Endothelial cell of umbilical vein (primary cell): Measurements from ENCODE around the gene ZNRF3. TPM values are rescaled to one million over a fixed set of nuclear protein-coding genes. Genes with fewer than 3 reads are reported as not detected.

Experiments
- BruUV-seq: library from RNA; stranded (reverse); fragments of 400-500 nt; replicated peaks from 2 replicates; lab custom pipeline; 2021; lab: Mats Ljungman, UMichigan
- CTCF ChIA-PET: fragments of 300-600, 350-600 bp; sonication (Branson Sonifier 250); formaldehyde crosslinking; loops from one replicate; lab custom pipeline; 2021; ENCODE audit warnings: antibody characterized with exemption, inconsistent platforms; lab: Charles Lee
- POLR2A ChIA-PET: fragments of 300-600, 350-600 bp; sonication (Branson Sonifier 250); formaldehyde crosslinking; loops from one replicate; lab custom pipeline; 2021; ENCODE audit warnings: antibody characterized with exemption, inconsistent platforms; lab: Charles Lee
- DNase-seq: peaks from one replicate; pipeline ENCODE4 v3.0.0-alpha.2; 2011; ENCODE audit warnings: low read depth, low spot score
- FAIRE-seq: peaks from 2 replicates; lab custom pipeline; 2011; peaks lifted over from hg19 to GRCh38; lab: Jason Lieb, UNC
- H2AFZ ChIP-seq: 2 replicates; pipeline ENCODE4 v1.6.0; 2012; ENCODE audit warnings: low read depth, low read length, control low read depth, inconsistent platforms
- H3K27ac ChIP-seq: 2 replicates; pipeline ENCODE4 v1.5.1; 2011; ENCODE audit warnings: low read depth, mild to moderate bottlenecking, control low read depth, low read length, moderate library complexity; ENCODE audit not compliant: insufficient read depth
- H3K27me3 ChIP-seq, 2 experiments: 2 replicates each; pipeline versions ENCODE4 v1.6.0 to v1.6.1; 2011; ENCODE audit warnings: low read length in 2 of 2, mixed read lengths in 1 of 2; ENCODE audit not compliant: control insufficient read depth in 2 of 2, insufficient read depth in 2 of 2
- H3K36me3 ChIP-seq, 2 experiments: 2 replicates in 1 of 2; 3 replicates in 1 of 2; pipeline ENCODE4 v1.5.1; 2011; ENCODE audit warnings: low read length in 2 of 2, mild to moderate bottlenecking in 1 of 2, moderate library complexity in 1 of 2; ENCODE audit not compliant: control insufficient read depth in 2 of 2, insufficient read depth in 2 of 2; ENCODE audit errors: extremely low read depth in 1 of 2
- H3K4me1 ChIP-seq: 3 replicates; pipeline ENCODE4 v1.5.1; 2011; ENCODE audit warnings: mild to moderate bottlenecking, low read length; ENCODE audit not compliant: control insufficient read depth, insufficient read depth; ENCODE audit errors: extremely low read depth
- H3K4me2 ChIP-seq: 2 replicates; pipeline ENCODE4 v1.6.1; 2011; ENCODE audit warnings: low read length, control low read depth, mixed read lengths; ENCODE audit not compliant: insufficient read depth
- H3K4me3 ChIP-seq, 3 experiments: fragments of 200-600 bp in 1 of 3; sonication (generic), shearing (Covaris generic) in 1 of 3; replicated peaks in 1 of 3; 2 replicates each; pipeline ENCODE4 v1.5.1; 2011 to 2016; ENCODE audit warnings: control low read depth in 3 of 3, low read length in 3 of 3, mild to moderate bottlenecking in 2 of 3, inconsistent platforms in 1 of 3, low read depth in 1 of 3, moderate library complexity in 1 of 3; ENCODE audit not compliant: insufficient read depth in 1 of 3
- H3K79me2 ChIP-seq: 2 replicates; pipeline ENCODE4 v1.6.0; 2012; ENCODE audit warnings: low read length, inconsistent platforms; ENCODE audit not compliant: control insufficient read depth, insufficient read depth
- H3K9ac ChIP-seq: replicated peaks from 2 replicates; pipeline ENCODE3; 2011; ENCODE audit warnings: low read length, control low read depth; ENCODE audit not compliant: insufficient read depth; ENCODE audit errors: extremely low read depth
- H3K9me1 ChIP-seq: replicated peaks from 3 replicates; pipeline ENCODE4 v1.6.0; 2011; ENCODE audit warnings: mild to moderate bottlenecking, low read length; ENCODE audit not compliant: control insufficient read depth, insufficient read depth; ENCODE audit errors: extremely low read depth
- H3K9me3 ChIP-seq: replicated peaks from 2 replicates; pipeline ENCODE4 v1.5.1; 2012; ENCODE audit warnings: low read length, inconsistent platforms; ENCODE audit not compliant: control insufficient read depth, insufficient read depth
- H4K20me1 ChIP-seq: replicated peaks from 2 replicates; pipeline ENCODE3; 2011; ENCODE audit warnings: mild to moderate bottlenecking, low read length; ENCODE audit not compliant: control insufficient read depth, insufficient read depth; ENCODE audit errors: extremely low read depth
- EZH2 ChIP-seq: IDR thresholded peaks from 2 replicates; pipeline ENCODE4 v1.6.1; 2012; ENCODE audit warnings: borderline replicate concordance, low read depth, mild to moderate bottlenecking, moderate library complexity, low read length, inconsistent platforms; ENCODE audit not compliant: severe bottlenecking
- FOS ChIP-seq: IDR thresholded peaks from 2 replicates; pipeline ENCODE4 v1.6.1; 2011; ENCODE audit warnings: mild to moderate bottlenecking, low read length, moderate library complexity, borderline replicate concordance; ENCODE audit not compliant: insufficient read depth
- GATA2 ChIP-seq: IDR thresholded peaks from 2 replicates; pipeline ENCODE4 v1.7.0; 2011; ENCODE audit warnings: low read depth, mild to moderate bottlenecking, moderate library complexity, mixed read lengths, low read length; ENCODE audit not compliant: insufficient read length, insufficient read depth
- JUN ChIP-seq: IDR thresholded peaks from 2 replicates; pipeline ENCODE4 v1.6.1; 2011; ENCODE audit warnings: borderline replicate concordance, low read depth; ENCODE audit not compliant: insufficient read length, insufficient read depth
- MYC ChIP-seq: IDR thresholded peaks from one replicate; pipeline ENCODE4 v1.6.1; 2011; ENCODE audit warnings: mild to moderate bottlenecking, low read depth, low read length
- POLR2A ChIP-seq: IDR thresholded peaks from 2 replicates; pipeline ENCODE4 v1.6.1; 2012; ENCODE audit warnings: low read depth, mild to moderate bottlenecking, control low read depth, low read length
- POLR2AphosphoS5 ChIP-seq: IDR thresholded peaks from 2 replicates; pipeline ENCODE4 v1.6.1; 2012; ENCODE audit warnings: low read depth, mild to moderate bottlenecking, control low read depth, low read length, moderate library complexity; ENCODE audit not compliant: insufficient read depth
- dilution Hi-C: fragments of 300-500 bp; cut with MboI; formaldehyde crosslinking; loops from one replicate; pipeline ENCODE4 v1.15.0; 2019; ENCODE audit warnings: low sequenced_read_pairs; ENCODE audit not compliant: extremely low pct_ligation_motif_present
- intact Hi-C: fragments of 100-400 bp; cut with micrococcal nuclease; formaldehyde crosslinking; loops from one replicate; pipeline ENCODE4 v1.10.0; 2022
- polyA plus RNA-seq, 4 experiments: library from polyadenylated mRNA; depleted of rRNA in 3 of 4; stranded (reverse) in 3 of 4; unstranded in 1 of 4; fragments of >200 nt; gene quantifications; 2 replicates each; pipeline versions ENCODE4 v1.2.1 to v1.2.3, GENCODE V29; 2011 to 2012; ENCODE audit warnings: missing spikeins in 1 of 4
- total RNA-seq: library from RNA; stranded (reverse); gene quantifications from 2 replicates; pipeline ENCODE4 v1.2.3, GENCODE V29; 2021
- TF ChIP-seq, protein P1 (sequence below), 2 donors: IDR thresholded peaks; 1 replicate in 1 of 2; 2 replicates in 1 of 2; pipeline ENCODE4 v1.5.1; 2011; ENCODE audit warnings: low read length in 2 of 2, mild to moderate bottlenecking in 2 of 2, moderate library complexity in 2 of 2, control low read depth in 1 of 2, inconsistent platforms in 1 of 2, low read depth in 1 of 2; ENCODE audit not compliant: insufficient read depth in 1 of 2; ENCODE audit errors: extremely low read depth in 1 of 2
- TF ChIP-seq, protein P2 (sequence below): IDR thresholded peaks from 2 replicates; pipeline ENCODE4 v1.6.1; 2011; ENCODE audit not compliant: insufficient read depth, insufficient read length

ZNRF3 gene
- total and polyA plus RNA-seq, 2 donors (not counting 3 experiments of a cell fraction or from before 2014, with no cell fraction given): 2.7 to 5.2 TPM

DNA sequence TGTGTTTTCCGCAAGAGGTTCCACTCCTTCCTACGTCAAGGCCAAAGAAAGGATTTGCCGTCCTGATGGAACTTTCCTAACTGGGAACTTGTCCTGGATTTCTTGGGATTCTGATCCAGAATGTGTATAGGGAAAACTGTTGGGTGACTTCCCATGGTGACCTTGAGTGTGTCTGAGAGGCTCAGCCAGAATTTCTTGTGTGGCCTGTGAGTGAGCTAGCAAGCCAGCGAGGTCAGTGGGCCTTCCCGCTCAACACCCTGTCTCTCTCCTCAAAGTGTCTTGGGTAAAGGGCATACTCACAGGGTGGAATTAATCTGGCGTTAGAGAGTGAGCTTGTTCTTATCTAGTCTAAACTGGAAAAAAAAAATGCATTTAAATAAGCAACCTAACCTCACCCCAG is 20.4 kb downstream of the ZNRF3 start:
- no peak for TF ChIP-seq POLR2A
- TF ChIP-seq JUN: no peak
- no peak for TF ChIP-seq POLR2AphosphoS5
- no peak for TF ChIP-seq MYC
- TF ChIP-seq, protein P1, sequence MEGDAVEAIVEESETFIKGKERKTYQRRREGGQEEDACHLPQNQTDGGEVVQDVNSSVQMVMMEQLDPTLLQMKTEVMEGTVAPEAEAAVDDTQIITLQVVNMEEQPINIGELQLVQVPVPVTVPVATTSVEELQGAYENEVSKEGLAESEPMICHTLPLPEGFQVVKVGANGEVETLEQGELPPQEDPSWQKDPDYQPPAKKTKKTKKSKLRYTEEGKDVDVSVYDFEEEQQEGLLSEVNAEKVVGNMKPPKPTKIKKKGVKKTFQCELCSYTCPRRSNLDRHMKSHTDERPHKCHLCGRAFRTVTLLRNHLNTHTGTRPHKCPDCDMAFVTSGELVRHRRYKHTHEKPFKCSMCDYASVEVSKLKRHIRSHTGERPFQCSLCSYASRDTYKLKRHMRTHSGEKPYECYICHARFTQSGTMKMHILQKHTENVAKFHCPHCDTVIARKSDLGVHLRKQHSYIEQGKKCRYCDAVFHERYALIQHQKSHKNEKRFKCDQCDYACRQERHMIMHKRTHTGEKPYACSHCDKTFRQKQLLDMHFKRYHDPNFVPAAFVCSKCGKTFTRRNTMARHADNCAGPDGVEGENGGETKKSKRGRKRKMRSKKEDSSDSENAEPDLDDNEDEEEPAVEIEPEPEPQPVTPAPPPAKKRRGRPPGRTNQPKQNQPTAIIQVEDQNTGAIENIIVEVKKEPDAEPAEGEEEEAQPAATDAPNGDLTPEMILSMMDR (IDR thresholded peaks at IDR 0.05; ENCODE audit: extremely low read depth in 1 of 2, insufficient read depth in 1 of 2, low read depth in 1 of 2, low read length in 2 of 2): no peak
- TF ChIP-seq, protein P2, sequence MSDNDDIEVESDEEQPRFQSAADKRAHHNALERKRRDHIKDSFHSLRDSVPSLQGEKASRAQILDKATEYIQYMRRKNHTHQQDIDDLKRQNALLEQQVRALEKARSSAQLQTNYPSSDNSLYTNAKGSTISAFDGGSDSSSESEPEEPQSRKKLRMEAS: no peak
- no peak for TF ChIP-seq EZH2
- no peak for TF ChIP-seq GATA2
- TF ChIP-seq FOS: no peak
- no peak overlapping the region for H3K9ac ChIP-seq
- no peak overlapping the region for H3K27ac ChIP-seq

More for the DNA sequence above, 20.4 kb downstream of the ZNRF3 start:
- Histone ChIP-seq H3K9me3 (no peaks in the 10 kb centered on the region), H3K79me2 (no peaks in the 10 kb centered on the region), H3K4me1 (no peaks in the 10 kb centered on the region), H3K27me3 (no peaks in the 10 kb centered on the region), H3K9me1 (no peaks in the 10 kb centered on the region), H3K36me3 (no peaks in the 10 kb centered on the region), H3K4me3 (no peak overlapping the region), H3K4me2 (no peak overlapping the region), H4K20me1 (no peaks in the 10 kb centered on the region), H2AFZ (no peak overlapping the region)
- no peak for FAIRE-seq
- intact Hi-C loops (no loop called here), dilution Hi-C loops (loop anchor here (25.0 kb wide), 1 partner anchor 109 kb away; no protein-coding TSS in a partner anchor)
- ChIA-PET CTCF (interaction anchor here (0.6 to 2.0 kb wide), 8 partner anchors 9 to 140 kb away, joined by 3 to 7 read pairs (median 4); no protein-coding TSS in a partner anchor), POLR2A (no interaction called here)
- BruUV-seq: no TSS peak
- no peak for DNase-seq
